OCI-LY1 (cell line): ENCODE data around the gene ARHGEF17.

Experiments used
- H2AFZ ChIP-seq: fragments of 200-600 bp; sonication (generic), shearing (Covaris generic); 2 replicates; pipeline ENCODE4 v1.6.0; 2014; ENCODE audit warnings: antibody characterized with exemption, mild to moderate bottlenecking, low read length
- H3F3A ChIP-seq: fragments of 200-600 bp; sonication (generic), shearing (Covaris generic); 2 replicates; pipeline ENCODE4 v1.6.0; 2014; ENCODE audit warnings: mild to moderate bottlenecking, antibody characterized with exemption, low read length, moderate library complexity; ENCODE audit not compliant: insufficient read depth
- H3K27ac ChIP-seq: fragments of 200-600 bp; sonication (generic); 2 replicates; pipeline ENCODE4 v1.5.1; 2014; ENCODE audit warnings: low read length, mixed run types, mild to moderate bottlenecking, low read depth; ENCODE audit not compliant: poor library complexity, severe bottlenecking
- H3K27me3 ChIP-seq: fragments of 200-600 bp; sonication (generic); 2 replicates; pipeline ENCODE4 v1.6.0; 2014; ENCODE audit warnings: antibody characterized with exemption, mild to moderate bottlenecking, low read length, moderate library complexity; ENCODE audit not compliant: insufficient read depth
- H3K36me3 ChIP-seq: fragments of 200-600 bp; sonication (generic); 2 replicates; pipeline ENCODE4 v1.6.1; 2014; ENCODE audit warnings: mild to moderate bottlenecking, antibody characterized with exemption, low read length, moderate library complexity, mixed read lengths; ENCODE audit not compliant: insufficient read depth
- H3K4me1 ChIP-seq: fragments of 200-600 bp; sonication (generic); 2 replicates; pipeline ENCODE4 v1.5.1; 2014; ENCODE audit warnings: mild to moderate bottlenecking, low read length, moderate library complexity; ENCODE audit not compliant: insufficient read depth, severe bottlenecking
- H3K4me2 ChIP-seq: fragments of 200-600 bp; sonication (generic), shearing (Covaris generic); 2 replicates; pipeline ENCODE4 v1.6.1; 2014; ENCODE audit warnings: low read length
- H3K4me3 ChIP-seq: fragments of 200-600 bp; sonication (generic); 2 replicates; pipeline ENCODE4 v1.5.1; 2014; ENCODE audit warnings: low read length, low read depth, mild to moderate bottlenecking, mixed read lengths; ENCODE audit not compliant: poor library complexity, severe bottlenecking
- H3K79me2 ChIP-seq: fragments of 200-600 bp; shearing (Covaris generic); 2 replicates; pipeline ENCODE4 v1.6.1; 2016; ENCODE audit warnings: mixed run types, low read length, mixed read lengths; ENCODE audit not compliant: insufficient read depth
- H3K9ac ChIP-seq: fragments of 200-600 bp; sonication (generic), shearing (Covaris generic); 2 replicates; pipeline ENCODE4 v1.6.1; 2014; ENCODE audit warnings: mild to moderate bottlenecking, low read length, mixed read lengths
- H3K9me2 ChIP-seq: fragments of 200-600 bp; sonication (generic), shearing (Covaris generic); 2 replicates; pipeline ENCODE4 v1.6.1; 2014; ENCODE audit warnings: low read depth, mild to moderate bottlenecking, low read length, mixed read lengths
- H3K9me3 ChIP-seq: fragments of 200-600 bp; shearing (Covaris generic); 2 replicates; pipeline ENCODE4 v1.6.1; 2014; ENCODE audit warnings: low read length, mixed read lengths
- H4K20me1 ChIP-seq: fragments of 200-600 bp; sonication (generic), shearing (Covaris generic); 2 replicates; pipeline ENCODE4 v1.6.0; 2016; ENCODE audit warnings: mild to moderate bottlenecking, low read length; ENCODE audit not compliant: insufficient read depth
- CTCF ChIP-seq: fragments of 200-600 bp; sonication (generic), shearing (Covaris generic); IDR thresholded peaks from 2 replicates; pipeline ENCODE4 v1.5.1; 2017; ENCODE audit warnings: mild to moderate bottlenecking, antibody characterized with exemption, low read length, moderate library complexity, mixed read lengths
- EZH2 ChIP-seq: fragments of 200-600 bp; sonication (generic), shearing (Covaris generic); IDR thresholded peaks from 2 replicates; pipeline ENCODE4 v1.8.0; 2017; ENCODE audit warnings: borderline replicate concordance, mixed run types, mild to moderate bottlenecking, antibody characterized with exemption, low read length, moderate library complexity, mixed read lengths

ARHGEF17 gene

GRCh38 chr11:73338279-73338678, 30.2 kb downstream of the ARHGEF17 start:
- Histone ChIP-seq H3K9me3 (no peaks in the 10 kb centered on the region), H3K4me2 (no peak overlapping the region), H3K9ac (no peak overlapping the region), H4K20me1 (no peaks in the 10 kb centered on the region), H3K79me2 (no peaks in the 10 kb centered on the region), H3K4me1 (no peaks in the 10 kb centered on the region), H3K9me2 (no peaks in the 10 kb centered on the region), H2AFZ (no peak overlapping the region), H3K4me3 (no peak overlapping the region), H3K27me3 (no peaks in the 10 kb centered on the region), H3F3A (no peaks in the 10 kb centered on the region), H3K36me3 (no peaks in the 10 kb centered on the region), H3K27ac (no peak overlapping the region)
- TF ChIP-seq EZH2 (no peak), CTCF (no peak)

- H3K4me3 ChIP-seq: no peak overlapping the region
- no peak overlapping the region for H2AFZ ChIP-seq
- TF ChIP-seq CTCF (no peak), EZH2 (no peak)
- no peaks in the 10 kb centered on the region for H3K4me1 ChIP-seq
- no peaks in the 10 kb centered on the region for H3F3A ChIP-seq
- H3K9me3 ChIP-seq: no peaks in the 10 kb centered on the region
- H3K79me2 ChIP-seq: no peaks in the 10 kb centered on the region
- no peaks in the 10 kb centered on the region; the same call in 1 of the 2 replicates for H3K27me3 ChIP-seq
- no peak overlapping the region for H3K4me2 ChIP-seq
- H3K9me2 ChIP-seq: no peaks in the 10 kb centered on the region
- no peaks in the 10 kb centered on the region for H3K36me3 ChIP-seq
- no peak overlapping the region for H3K27ac ChIP-seq
- H4K20me1 ChIP-seq: no peaks in the 10 kb centered on the region
- H3K9ac ChIP-seq: no peak overlapping the region
These were observed 32.1 kb downstream of the ARHGEF17 start for GRCh38 chr11:73340164-73340563.

GRCh38 chr11:73342633-73343032, 34.6 kb downstream of the ARHGEF17 start:
- Histone ChIP-seq H3K4me3 (no peak overlapping the region), H4K20me1 (no peaks in the 10 kb centered on the region), H2AFZ (no peak overlapping the region), H3K27me3 (no peaks in the 10 kb centered on the region; the same call in 1 of the 2 replicates), H3K4me1 (no peaks in the 10 kb centered on the region), H3K27ac (no peak overlapping the region), H3K4me2 (no peak overlapping the region), H3F3A (no peaks in the 10 kb centered on the region), H3K36me3 (no peaks in the 10 kb centered on the region), H3K9ac (no peak overlapping the region), H3K9me2 (no peaks in the 10 kb centered on the region), H3K79me2 (no peaks in the 10 kb centered on the region), H3K9me3 (no peaks in the 10 kb centered on the region)
- no peak for TF ChIP-seq CTCF
- no peak for TF ChIP-seq EZH2
